BLaER1 treated with 17β-estradiol and CSF1 and Interleukin-3, amounts not matched to agents 10 nM and 100 nM (cell line): ENCODE measurements around the gene UBAC2.

Source experiments
- H3K27ac ChIP-seq, 11 experiments: shearing (Covaris generic); formaldehyde crosslinking; 2 replicates each; pipeline ENCODE4 v1.8.1; 2022
- H3K27me3 ChIP-seq, 11 experiments: shearing (Covaris generic); formaldehyde crosslinking; 2 replicates each; pipeline ENCODE4 v1.8.1; 2022
- H3K36me3 ChIP-seq, 11 experiments: shearing (Covaris generic); formaldehyde crosslinking; 2 replicates each; pipeline ENCODE4 v1.8.1; 2022
- H3K4me1 ChIP-seq, 10 experiments: shearing (Covaris generic); formaldehyde crosslinking; 2 replicates each; pipeline ENCODE4 v1.8.1; 2022
- H3K4me2 ChIP-seq, 11 experiments: shearing (Covaris generic); formaldehyde crosslinking; 2 replicates each; pipeline ENCODE4 v1.8.1; 2022
- H3K4me3 ChIP-seq, 10 experiments: shearing (Covaris generic); formaldehyde crosslinking; 2 replicates each; pipeline ENCODE4 v1.8.1; 2022
- H3K9ac ChIP-seq, 11 experiments: shearing (Covaris generic); formaldehyde crosslinking; 2 replicates each; pipeline ENCODE4 v1.8.1; 2022
- H3K9me3 ChIP-seq, 11 experiments: shearing (Covaris generic); formaldehyde crosslinking; replicated peaks in 1 of 11; 2 replicates each; pipeline ENCODE4 v1.8.1; 2022
- H4K20me1 ChIP-seq, 11 experiments: shearing (Covaris generic); formaldehyde crosslinking; 2 replicates each; pipeline ENCODE4 v1.8.1; 2022
- Cebpa-rat ChIP-seq, 11 experiments: shearing (Covaris generic); IDR thresholded peaks; 2 replicates each; pipeline ENCODE4 v1.8.1; 2022

Gene UBAC2

GRCh38 chr13:99176309-99177276 lies 24.1 kb upstream of the UBAC2 start:
- no peak for TF ChIP-seq Cebpa-rat (IDR thresholded peaks at IDR 0.05)

DNA sequence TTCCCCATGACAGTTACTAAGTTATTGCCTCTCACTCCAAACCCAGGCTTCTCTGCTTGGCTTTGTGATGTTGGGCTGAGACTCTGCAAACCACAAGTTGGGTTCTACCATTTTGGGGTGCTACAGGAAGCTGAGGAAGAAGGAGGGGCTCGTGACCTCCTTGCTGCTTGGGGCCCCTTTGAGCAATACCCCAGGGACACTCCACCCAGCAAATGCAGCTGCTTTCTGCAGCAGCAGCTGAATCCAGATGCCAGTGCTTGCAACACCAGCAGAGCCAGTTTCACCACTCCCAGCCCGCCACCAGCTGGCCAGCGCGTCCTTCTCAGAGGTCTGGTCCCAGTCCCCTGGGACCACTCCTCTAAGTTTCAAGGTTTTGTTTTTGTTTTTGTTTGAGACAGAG lies 22.0 kb upstream of the UBAC2 start:
- peaks cover 0 to 23% (median 0%) of the 10 kb centered on the region in 11 experiments; a peak in 4 of 22 replicates for H3K27me3 ChIP-seq
- TF ChIP-seq Cebpa-rat (IDR thresholded peaks at IDR 0.05): peak in 10 of 11 experiments; percentile 26 to 100 (median 99); a peak in 17 of 22 replicates
- H3K27ac ChIP-seq: peak overlapping the region in 10 of 11 experiments; percentile 25 to 96 (median 92); a peak in 19 of 22 replicates
- H3K4me2 ChIP-seq: peak overlapping the region; percentile 38 to 86 (median 75)
- peaks cover 0 to 5% (median 0%) of the 10 kb centered on the region in 11 experiments; a peak in 2 of 22 replicates for H3K36me3 ChIP-seq
- peak overlapping the region in 2 of 10 experiments; percentile 15 to 49; a peak in 4 of 20 replicates for H3K4me3 ChIP-seq
- H3K4me1 ChIP-seq: peaks cover 22 to 47% (median 43%) of the 10 kb centered on the region in 10 experiments
- H4K20me1 ChIP-seq: no peaks in the 10 kb centered on the region
- peaks cover 27 to 38% (median 32%) of the 10 kb centered on the region in 11 experiments for H3K9me3 ChIP-seq
- peak overlapping the region in 9 of 11 experiments; percentile 32 to 83 (median 75); a peak in 18 of 22 replicates for H3K9ac ChIP-seq

More at GRCh38 chr13:99176309-99177276, 24.1 kb upstream of the UBAC2 start:
- Histone ChIP-seq H3K9ac (peak overlapping the region in 5 of 11 experiments; percentile 22 to 46 (median 24); a peak in 4 of 22 replicates), H3K27ac (peak overlapping the region in 7 of 11 experiments; percentile 85 to 96 (median 94); a peak in 14 of 22 replicates), H3K4me2 (peak overlapping the region; percentile 48 to 80 (median 69)), H3K27me3 (peaks cover 0 to 28% (median 0%) of the 10 kb centered on the region in 11 experiments; a peak in 4 of 22 replicates), H3K9me3 (peaks cover 6 to 30% (median 13%) of the 10 kb centered on the region in 11 experiments), H3K36me3 (no peaks in the 10 kb centered on the region), H3K4me1 (peaks cover 22 to 47% (median 43%) of the 10 kb centered on the region in 10 experiments), H4K20me1 (no peaks in the 10 kb centered on the region), H3K4me3 (no peak overlapping the region)

GRCh38 chr13:99179460-99179859 lies 21.2 kb upstream of the UBAC2 start:
- peaks cover 22 to 47% (median 43%) of the 10 kb centered on the region in 10 experiments for H3K4me1 ChIP-seq
- H3K36me3 ChIP-seq: peaks cover 0 to 5% (median 0%) of the 10 kb centered on the region in 11 experiments; a peak in 2 of 22 replicates
- no peaks in the 10 kb centered on the region for H4K20me1 ChIP-seq
- TF ChIP-seq Cebpa-rat (IDR thresholded peaks at IDR 0.05): no peak
- H3K27ac ChIP-seq: peak overlapping the region in 10 of 11 experiments; percentile 25 to 96 (median 92); a peak in 19 of 22 replicates
- no peak overlapping the region for H3K4me3 ChIP-seq
- H3K4me2 ChIP-seq: peak overlapping the region; percentile 38 to 86 (median 75)
- H3K9ac ChIP-seq: peak overlapping the region in 8 of 11 experiments; percentile 66 to 83 (median 78); a peak in 16 of 22 replicates
- peaks cover 31 to 42% (median 37%) of the 10 kb centered on the region in 11 experiments for H3K9me3 ChIP-seq
- peaks cover 0 to 17% (median 0%) of the 10 kb centered on the region in 11 experiments; a peak in 4 of 22 replicates for H3K27me3 ChIP-seq

DNA sequence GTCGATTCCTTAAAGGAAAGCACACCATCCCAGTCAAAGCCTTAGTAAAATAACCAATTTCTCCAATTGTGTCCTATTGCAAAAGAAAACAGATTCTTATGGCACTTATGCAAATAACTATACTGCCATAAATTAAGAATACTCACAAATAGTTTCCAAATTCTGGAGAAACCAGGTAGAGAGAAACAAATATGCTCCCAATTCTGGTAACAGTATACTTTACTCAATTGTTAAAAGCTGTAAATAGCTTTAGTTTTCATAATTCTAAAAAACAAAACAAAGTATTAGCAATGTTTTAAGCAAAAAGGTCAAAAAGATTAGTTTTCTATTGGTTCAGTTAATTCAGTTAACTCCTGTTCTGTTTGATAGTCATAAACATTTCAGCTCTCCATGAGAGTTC lies 18.2 kb upstream of the UBAC2 start:
- Histone ChIP-seq H3K4me1 (peaks cover 19 to 46% (median 32%) of the 10 kb centered on the region in 10 experiments), H4K20me1 (no peaks in the 10 kb centered on the region), H3K9ac (no peak overlapping the region), H3K36me3 (peaks cover 0 to 5% (median 0%) of the 10 kb centered on the region in 11 experiments; a peak in 2 of 22 replicates), H3K27me3 (peaks cover 0 to 9% (median 0%) of the 10 kb centered on the region in 11 experiments; a peak in 1 of 22 replicates), H3K4me2 (no peak overlapping the region), H3K4me3 (no peak overlapping the region; a peak in 1 of 20 replicates), H3K9me3 (peaks cover 31 to 42% (median 37%) of the 10 kb centered on the region in 11 experiments), H3K27ac (peak overlapping the region in 3 of 11 experiments; percentile 18 to 96 (median 92); a peak in 2 of 22 replicates)
- TF ChIP-seq Cebpa-rat (IDR thresholded peaks at IDR 0.05): no peak

- Histone ChIP-seq H3K9ac (no peak overlapping the region), H3K27me3 (no peaks in the 10 kb centered on the region), H4K20me1 (no peaks in the 10 kb centered on the region), H3K4me3 (no peak overlapping the region), H3K9me3 (peaks cover 31 to 36% (median 33%) of the 10 kb centered on the region in 11 experiments), H3K4me1 (peaks cover 0 to 15% (median 1%) of the 10 kb centered on the region in 10 experiments; a peak in 10 of 20 replicates), H3K4me2 (peak overlapping the region in 1 of 11 experiments; percentile 11; a peak in 1 of 22 replicates), H3K27ac (no peak overlapping the region; a peak in 1 of 22 replicates), H3K36me3 (peaks cover 0 to 5% (median 0%) of the 10 kb centered on the region in 11 experiments; a peak in 2 of 22 replicates)
- TF ChIP-seq Cebpa-rat (IDR thresholded peaks at IDR 0.05): no peak
Measured at GRCh38 chr13:99185606-99186005, 15.0 kb upstream of the UBAC2 start.

DNA sequence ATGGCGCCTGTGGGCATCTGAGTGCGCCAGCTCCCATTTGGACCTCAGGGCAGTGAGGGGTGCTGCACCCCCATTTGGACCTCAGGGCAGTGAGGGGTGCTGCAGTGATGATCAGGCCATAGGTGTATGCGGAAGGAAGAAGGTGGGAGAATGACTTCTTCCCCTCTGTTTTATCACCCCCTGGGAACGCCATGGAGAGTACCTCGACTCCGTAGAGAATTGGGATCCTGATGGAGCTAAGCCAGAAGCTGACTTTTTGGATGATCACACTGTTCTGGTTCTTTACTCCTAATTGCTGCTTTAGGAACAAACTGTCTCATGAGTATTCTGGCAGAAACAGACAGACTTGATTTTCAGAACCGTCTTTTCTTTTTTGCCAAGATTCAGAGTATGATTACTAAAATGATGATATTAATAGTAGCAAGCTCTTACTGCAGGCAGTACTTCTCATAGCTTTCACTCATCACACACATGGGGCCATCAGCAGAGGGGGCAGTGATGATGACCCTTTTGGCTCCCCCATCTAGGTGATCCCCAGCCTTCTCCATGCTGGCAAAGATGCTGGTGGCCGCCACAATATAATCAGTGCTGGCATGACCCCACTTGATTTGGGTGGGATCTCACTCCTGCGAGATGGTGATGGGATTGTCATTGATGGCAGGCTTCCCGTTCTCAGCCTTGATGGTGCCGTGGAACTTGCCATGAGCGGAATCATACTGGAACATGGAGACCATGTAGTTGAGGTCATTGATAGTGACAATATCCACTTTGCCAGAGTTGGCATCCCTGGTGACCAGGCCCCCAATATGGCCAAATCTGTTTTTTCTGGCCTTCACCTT lies 10.3 kb upstream of the UBAC2 start:
- Histone ChIP-seq H3K27me3 (no peaks in the 10 kb centered on the region), H3K9ac (no peak overlapping the region), H3K36me3 (no peaks in the 10 kb centered on the region), H3K4me2 (peak overlapping the region in 1 of 11 experiments; percentile 2; a peak in 4 of 22 replicates), H3K4me1 (peaks cover 12 to 32% (median 14%) of the 10 kb centered on the region in 10 experiments), H3K27ac (no peak overlapping the region), H3K9me3 (no peaks in the 10 kb centered on the region), H3K4me3 (no peak overlapping the region), H4K20me1 (no peaks in the 10 kb centered on the region)
- TF ChIP-seq Cebpa-rat (IDR thresholded peaks at IDR 0.05): no peak

- H4K20me1 ChIP-seq: no peaks in the 10 kb centered on the region
- H3K4me2 ChIP-seq: peak overlapping the region; percentile 0 to 67 (median 45); a peak in 21 of 22 replicates
- no peaks in the 10 kb centered on the region for H3K27me3 ChIP-seq
- peaks cover 12 to 25% (median 14%) of the 10 kb centered on the region in 10 experiments for H3K4me1 ChIP-seq
- no peaks in the 10 kb centered on the region for H3K9me3 ChIP-seq
- H3K4me3 ChIP-seq: no peak overlapping the region
- no peak overlapping the region; a peak in 3 of 22 replicates for H3K27ac ChIP-seq
- TF ChIP-seq Cebpa-rat (IDR thresholded peaks at IDR 0.05): no peak
- H3K9ac ChIP-seq: no peak overlapping the region
- H3K36me3 ChIP-seq: no peaks in the 10 kb centered on the region
Measured at GRCh38 chr13:99191336-99191899, 9.2 kb upstream of the UBAC2 start.
